RPMI8226 (cell line): Measurements from ENCODE around the gene NOS3.

Source experiments
- DNase-seq: peaks from one replicate; pipeline ENCODE4 v3.0.0-alpha.2; 2015

The NOS3 gene

GRCh38 chr7:150965273-150965830, 25.5 kb upstream of the NOS3 start:
- DNase-seq = no peak

- peak; percentile 41 for DNase-seq
These were observed 24.8 kb upstream of the NOS3 start for GRCh38 chr7:150966002-150966401.

- no peak for DNase-seq
These were observed 23.5 kb upstream of the NOS3 start for GRCh38 chr7:150967349-150967748.

- DNase-seq = no peak
These were observed 22.6 kb upstream of the NOS3 start for GRCh38 chr7:150968056-150968733.

- no peak for DNase-seq
These were observed 22.0 kb upstream of the NOS3 start for GRCh38 chr7:150968734-150969372.

- DNase-seq = no peak
These were observed 21.3 kb upstream of the NOS3 start for GRCh38 chr7:150969475-150969874.

- no peak for DNase-seq
These were observed 20.4 kb upstream of the NOS3 start for GRCh38 chr7:150970424-150970823.

GRCh38 chr7:150971242-150972022, 19.4 kb upstream of the NOS3 start:
- DNase-seq = peak; percentile 30

GRCh38 chr7:150972023-150972468, 18.8 kb upstream of the NOS3 start:
- no peak for DNase-seq

- no peak for DNase-seq
These were observed 18.1 kb upstream of the NOS3 start for GRCh38 chr7:150972741-150973140.

GRCh38 chr7:150973571-150974451, 17.0 kb upstream of the NOS3 start:
- peak; percentile 89 for DNase-seq

GRCh38 chr7:150974468-150975391, 16.1 kb upstream of the NOS3 start:
- peak; percentile 93 for DNase-seq

- peak; percentile 45 for DNase-seq
These were observed 15.1 kb upstream of the NOS3 start for GRCh38 chr7:150975536-150976319.

- DNase-seq = no peak
These were observed 14.1 kb upstream of the NOS3 start for GRCh38 chr7:150976529-150977381.

GRCh38 chr7:150977382-150978125, 13.3 kb upstream of the NOS3 start:
- DNase-seq = peak; percentile 25

GRCh38 chr7:150978126-150978789, 12.6 kb upstream of the NOS3 start, which contains the start of gene KCNH2:
TSS of gene KCNH2 (minus strand) at chr7:150978321. CDS start at chr7:150977913, 408 bp downstream.
- DNase-seq = peak; percentile 78

- DNase-seq = peak; percentile 59
These were observed 11.0 kb upstream of the NOS3 start for GRCh38 chr7:150979713-150980390.
